ENCODE results near the gene SUN3. TPM values are rescaled to one million over a fixed set of nuclear protein-coding genes. Genes with fewer than 3 reads are reported as not detected.
A peak's percentile ranks its signal among the peaks of the same experiment; 100 is the strongest.
"Not testable (repeated sequence)": the region's sequence is repeated elsewhere in the genome, so short reads cannot be mapped to it uniquely, and the experiment has no call there.

SUN3 gene
- total RNA-seq, 1 donor from 2014 or later: not detected

DNA sequence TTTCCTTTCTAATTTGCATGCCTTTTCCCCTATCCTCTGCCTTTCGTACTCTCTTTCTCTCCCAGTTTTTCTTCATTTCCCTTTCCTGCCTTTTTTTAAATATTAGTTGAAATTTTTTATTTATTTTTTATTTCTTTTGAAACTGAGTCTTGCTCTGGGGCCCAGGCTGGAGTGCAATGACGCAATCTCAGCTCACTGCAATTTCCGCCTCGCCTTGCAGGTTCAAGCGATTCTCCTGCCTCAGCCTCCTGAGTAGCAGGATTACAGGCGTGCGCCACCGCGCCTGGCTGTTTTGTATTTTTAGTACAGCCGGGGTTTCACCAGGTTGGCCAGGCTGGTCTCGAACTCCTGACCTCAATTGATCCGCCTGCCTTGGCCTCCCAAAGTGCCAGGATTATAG is 29.5 kb downstream of the SUN3 start:
- TF ChIP-seq, protein P1, sequence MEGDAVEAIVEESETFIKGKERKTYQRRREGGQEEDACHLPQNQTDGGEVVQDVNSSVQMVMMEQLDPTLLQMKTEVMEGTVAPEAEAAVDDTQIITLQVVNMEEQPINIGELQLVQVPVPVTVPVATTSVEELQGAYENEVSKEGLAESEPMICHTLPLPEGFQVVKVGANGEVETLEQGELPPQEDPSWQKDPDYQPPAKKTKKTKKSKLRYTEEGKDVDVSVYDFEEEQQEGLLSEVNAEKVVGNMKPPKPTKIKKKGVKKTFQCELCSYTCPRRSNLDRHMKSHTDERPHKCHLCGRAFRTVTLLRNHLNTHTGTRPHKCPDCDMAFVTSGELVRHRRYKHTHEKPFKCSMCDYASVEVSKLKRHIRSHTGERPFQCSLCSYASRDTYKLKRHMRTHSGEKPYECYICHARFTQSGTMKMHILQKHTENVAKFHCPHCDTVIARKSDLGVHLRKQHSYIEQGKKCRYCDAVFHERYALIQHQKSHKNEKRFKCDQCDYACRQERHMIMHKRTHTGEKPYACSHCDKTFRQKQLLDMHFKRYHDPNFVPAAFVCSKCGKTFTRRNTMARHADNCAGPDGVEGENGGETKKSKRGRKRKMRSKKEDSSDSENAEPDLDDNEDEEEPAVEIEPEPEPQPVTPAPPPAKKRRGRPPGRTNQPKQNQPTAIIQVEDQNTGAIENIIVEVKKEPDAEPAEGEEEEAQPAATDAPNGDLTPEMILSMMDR (IDR thresholded peaks at IDR 0.05; ENCODE audit: borderline replicate concordance): no peak
- Histone ChIP-seq H3K9me3 (replicated peaks) (peaks cover 4% of the 10 kb centered on the region), H3K36me3 (no peaks in the 10 kb centered on the region), H3K4me1 (no peaks in the 10 kb centered on the region), H3K4me3 (no peak overlapping the region), H3K27me3 (ENCODE audit: low read depth) (no peaks in the 10 kb centered on the region), H3K27ac (replicated peaks) (no peak overlapping the region)
- intact Hi-C loops (cut with micrococcal nuclease): no loop called here
- no peak for DNase-seq

DNA sequence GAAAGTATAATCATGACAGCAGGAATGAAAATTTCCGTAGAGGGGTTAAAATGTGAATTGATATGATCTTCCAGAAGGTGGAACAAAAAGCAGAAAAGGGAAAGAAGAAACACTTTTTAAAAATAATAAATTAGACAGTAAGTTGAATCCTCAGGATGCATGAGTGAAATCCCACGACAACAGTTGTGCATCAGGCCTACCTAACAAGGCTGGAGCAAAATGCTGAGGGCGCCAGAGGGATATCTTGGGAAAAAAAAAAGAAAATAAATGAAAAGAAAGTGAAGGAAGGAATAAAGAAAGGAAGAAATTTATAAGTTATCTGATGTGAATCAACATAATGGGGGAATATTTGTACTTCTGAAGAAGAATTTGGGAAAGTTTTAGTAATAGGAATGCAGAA is 36.5 kb downstream of the SUN3 start:
- H3K4me3 ChIP-seq: peak overlapping the region; percentile 70
- H3K36me3 ChIP-seq: no peaks in the 10 kb centered on the region
- no peak for DNase-seq
- no peaks in the 10 kb centered on the region for H3K27me3 ChIP-seq (ENCODE audit: low read depth)
- peaks cover 11% of the 10 kb centered on the region for H3K4me1 ChIP-seq
- TF ChIP-seq, protein P1 (IDR thresholded peaks at IDR 0.05; ENCODE audit: borderline replicate concordance): no peak
- intact Hi-C loops (cut with micrococcal nuclease): loop anchor here (5.0 kb wide), 1 partner anchor 120 kb away; no protein-coding TSS in a partner anchor
- H3K27ac ChIP-seq (replicated peaks): peak overlapping the region; percentile 71
- H3K9me3 ChIP-seq (replicated peaks): no peaks in the 10 kb centered on the region

DNA sequence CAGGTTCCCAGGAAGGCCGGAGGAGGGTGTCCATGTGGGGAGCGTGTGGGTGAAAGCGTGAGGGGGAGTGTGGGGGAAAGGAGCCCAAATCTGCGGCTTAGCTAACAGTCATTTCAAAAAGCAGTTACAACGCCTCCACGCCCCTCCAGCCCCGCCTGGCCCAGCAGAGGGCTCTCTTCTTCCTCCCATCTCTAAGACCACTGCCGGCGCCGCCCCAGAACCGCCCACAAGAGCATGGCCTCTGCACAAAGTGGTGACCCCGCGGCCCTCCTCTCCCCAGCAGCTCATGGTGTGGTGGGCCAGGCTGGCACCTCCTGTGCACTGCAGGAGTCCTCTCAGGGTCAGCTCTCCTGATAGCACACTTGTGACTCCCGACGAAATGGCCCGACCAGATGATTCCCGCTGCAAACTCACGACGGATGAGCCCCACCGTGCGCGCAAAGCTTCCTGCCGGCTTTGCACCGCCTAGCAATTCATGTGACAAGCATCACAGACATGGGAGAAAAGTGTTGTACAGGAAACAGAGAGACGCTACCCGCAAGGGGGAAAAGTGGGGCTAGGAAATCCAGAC is 37.1 kb downstream of the SUN3 start:
- TF ChIP-seq, protein P1 (IDR thresholded peaks at IDR 0.05; ENCODE audit: borderline replicate concordance): peak; percentile 76
- peak; percentile 88 for DNase-seq
- H3K36me3 ChIP-seq: no peaks in the 10 kb centered on the region
- H3K9me3 ChIP-seq (replicated peaks): no peaks in the 10 kb centered on the region
- intact Hi-C loops (cut with micrococcal nuclease): loop anchor here (5.0 kb wide), 1 partner anchor 120 kb away; no protein-coding TSS in a partner anchor
- no peaks in the 10 kb centered on the region for H3K27me3 ChIP-seq (ENCODE audit: low read depth)
- H3K4me3 ChIP-seq: peak overlapping the region; percentile 70
- peak overlapping the region; percentile 71 for H3K27ac ChIP-seq (replicated peaks)
- H3K4me1 ChIP-seq: peaks cover 11% of the 10 kb centered on the region

DNA sequence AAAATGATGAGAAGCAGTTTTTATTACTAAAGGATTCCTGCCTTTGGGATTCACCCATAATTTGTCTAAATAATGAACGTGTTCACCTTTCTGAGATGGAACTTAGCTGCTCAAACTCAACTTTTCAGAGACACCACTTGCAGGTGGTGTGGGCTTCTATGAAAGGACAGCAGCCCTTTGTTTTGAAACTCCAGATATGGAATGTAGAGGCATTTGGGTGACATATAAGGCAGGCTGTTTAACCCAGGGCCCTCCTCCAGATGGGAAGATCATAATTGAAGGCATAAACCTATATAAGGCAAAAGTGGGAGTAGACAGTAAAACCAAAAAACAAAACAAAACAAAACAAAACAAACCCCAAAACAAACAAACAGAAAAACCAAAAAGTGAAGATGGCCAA is 37.6 kb downstream of the SUN3 start:
- H3K9me3 ChIP-seq (replicated peaks): no peaks in the 10 kb centered on the region
- TF ChIP-seq, protein P1 (IDR thresholded peaks at IDR 0.05; ENCODE audit: borderline replicate concordance): no peak
- peak overlapping the region; percentile 71 for H3K27ac ChIP-seq (replicated peaks)
- intact Hi-C loops (cut with micrococcal nuclease): loop anchor here (5.0 kb wide), 1 partner anchor 121 kb away; no protein-coding TSS in a partner anchor
- H3K27me3 ChIP-seq (ENCODE audit: low read depth): no peaks in the 10 kb centered on the region
- H3K4me3 ChIP-seq: peak overlapping the region; percentile 70
- peaks cover 11% of the 10 kb centered on the region for H3K4me1 ChIP-seq
- H3K36me3 ChIP-seq: no peaks in the 10 kb centered on the region
- DNase-seq: no peak

DNA sequence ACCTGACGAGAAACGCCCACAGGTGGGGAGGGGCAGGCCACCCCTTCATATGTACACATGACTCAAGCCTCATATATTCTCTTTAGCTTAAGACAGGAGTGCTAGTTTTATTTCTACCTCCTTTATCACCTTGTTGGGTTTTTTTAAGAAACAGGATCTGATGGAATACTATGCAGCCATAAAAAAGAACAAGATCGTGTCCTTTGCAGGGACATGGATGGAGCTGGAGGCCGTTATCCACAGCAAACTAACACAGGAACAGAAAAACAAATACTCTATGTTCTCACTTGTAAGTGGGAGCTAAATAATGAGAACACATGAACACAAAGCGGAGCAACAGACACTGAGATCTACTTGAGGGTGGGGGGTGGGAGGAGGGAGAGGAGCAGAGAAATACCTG is 38.3 kb downstream of the SUN3 start:
- no peaks in the 10 kb centered on the region for H3K9me3 ChIP-seq (replicated peaks)
- H3K4me3 ChIP-seq: no peak overlapping the region
- peaks cover 11% of the 10 kb centered on the region for H3K4me1 ChIP-seq
- intact Hi-C loops (cut with micrococcal nuclease): loop anchor here (5.0 kb wide), 1 partner anchor 122 kb away; no protein-coding TSS in a partner anchor
- no peaks in the 10 kb centered on the region for H3K36me3 ChIP-seq
- no peak overlapping the region for H3K27ac ChIP-seq (replicated peaks)
- TF ChIP-seq, protein P1 (IDR thresholded peaks at IDR 0.05; ENCODE audit: borderline replicate concordance): no peak
- no peak for DNase-seq
- no peaks in the 10 kb centered on the region for H3K27me3 ChIP-seq (ENCODE audit: low read depth)

DNA sequence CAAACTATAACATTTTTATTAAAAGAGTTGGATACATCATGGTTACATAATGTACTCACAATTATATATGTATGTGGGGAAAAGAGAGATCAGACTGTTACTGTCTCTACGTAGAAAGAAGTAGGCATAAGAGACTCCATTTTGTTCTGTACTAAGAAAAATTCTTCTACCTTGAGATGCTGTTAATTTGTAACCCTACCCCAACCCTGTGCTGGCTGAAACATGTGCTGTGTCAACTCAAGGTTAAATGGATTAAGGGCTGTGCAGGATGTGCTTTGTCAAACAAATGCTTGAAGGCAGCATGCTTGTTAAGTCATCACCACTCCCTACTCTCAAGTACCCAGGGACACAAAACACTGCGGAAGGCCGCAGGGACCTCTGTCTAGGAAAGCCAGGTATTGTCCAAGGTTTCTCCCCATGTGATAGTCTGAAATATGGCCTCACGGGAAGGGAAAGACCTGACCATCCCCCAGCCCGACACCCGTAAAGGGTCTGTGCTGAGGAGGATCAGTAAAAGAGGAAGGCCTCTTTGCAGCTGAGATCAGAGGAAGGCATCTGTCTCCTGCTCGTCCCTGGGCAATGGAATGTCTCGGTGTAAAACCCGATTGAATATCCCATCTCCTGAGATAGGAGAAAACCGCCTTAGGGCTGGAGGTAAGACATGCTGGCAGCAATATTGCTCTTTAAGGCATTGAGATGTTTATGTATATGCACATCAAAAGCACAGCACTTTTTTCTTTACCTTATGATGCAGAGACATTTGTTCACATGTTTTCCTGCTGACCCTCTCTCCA is 39.1 kb downstream of the SUN3 start:
- H3K9me3 ChIP-seq (replicated peaks); H3K27me3 ChIP-seq (ENCODE audit: low read depth); H3K4me3 ChIP-seq; H3K27ac ChIP-seq (replicated peaks); DNase-seq; H3K36me3 ChIP-seq: not testable (repeated sequence)
- intact Hi-C loops (cut with micrococcal nuclease): loop anchor here (5.0 kb wide), 1 partner anchor 122 kb away; no protein-coding TSS in a partner anchor
- peaks cover 11% of the 10 kb centered on the region for H3K4me1 ChIP-seq

Data from left ventricle myocardium inferior (tissue), 1 donor.